Psoas muscle (tissue), 8 donors: ENCODE data around the gene SHROOM1. TPM values are rescaled to one million over a fixed set of nuclear protein-coding genes. Genes with fewer than 3 reads are reported as not detected.
A peak's percentile ranks its signal among the peaks of the same experiment; 100 is the strongest.

Experiments
- ATAC-seq, 4 donors: fragments of 200-7000 bp; cut with Tn5 transposase; one replicate each; pipeline ENCODE4 v1.9.1; 2020; ENCODE audit warnings: moderate library complexity in 3 of 4, mild to moderate bottlenecking in 2 of 4
- DNase-seq, 2 donors: peaks; one replicate each; pipeline ENCODE4 v3.0.0-alpha.2; 2020
- H3K27ac ChIP-seq: fragments of 200-600 bp; one replicate; pipeline ENCODE4 v1.8.0; 2022
- H3K27me3 ChIP-seq, 3 donors: fragments of 200-600 bp in 1 of 3; one replicate each; pipeline versions ENCODE4 v1.6.1 to v1.8.0; 2013 to 2022; ENCODE audit warnings: low read length in 2 of 3, mild to moderate bottlenecking in 2 of 3, moderate library complexity in 1 of 3; ENCODE audit not compliant: insufficient read depth in 3 of 3
- H3K36me3 ChIP-seq, 2 donors: fragments of 200-600 bp in 1 of 2; one replicate each; pipeline versions ENCODE4 v1.6.1 to v1.8.0; 2013 to 2022; ENCODE audit warnings: low read depth in 1 of 2, mild to moderate bottlenecking in 1 of 2, moderate library complexity in 1 of 2; ENCODE audit not compliant: insufficient read depth in 1 of 2
- H3K4me1 ChIP-seq: fragments of 200-600 bp; one replicate; pipeline ENCODE4 v1.8.0; 2022
- H3K4me3 ChIP-seq: fragments of 200-600 bp; one replicate; pipeline ENCODE4 v1.8.0; 2022; ENCODE audit warnings: mild to moderate bottlenecking
- H3K9me3 ChIP-seq: fragments of 200-600 bp; one replicate; pipeline ENCODE4 v1.8.0; 2022
- CTCF ChIP-seq: fragments of 200-600 bp; IDR thresholded peaks from one replicate; pipeline ENCODE4 v1.8.0; 2022; ENCODE audit warnings: antibody characterized with exemption
- WGBS, 3 donors: extraction: QIAGEN DNeasy Blood & Tissue Kit; methylation state at CpG; one replicate each; pipeline versions ENCODE4 v1.1.6 to v1.1.7; 2013; 5-methylcytosine and 5-hydroxymethylcytosine counted together
- intact Hi-C, 2 donors: fragments of 100-400 bp; cut with DNase I; formaldehyde crosslinking; loops; one replicate each; pipeline versions ENCODE4 v1.11.0 to v1.14.2; 2022
- polyA plus RNA-seq, 3 donors: library from polyadenylated mRNA; stranded (reverse); fragments of 200-250 nt; gene quantifications; one replicate each; pipeline ENCODE4 v1.2.3, GENCODE V29; 2013
- total RNA-seq, 4 donors: library from RNA; stranded (reverse); fragmentation: NEBNext Ultra II Directional in 2 of 4; extraction: Animal tissue kit (Norgen Biotek cat#: 25700) in 2 of 4; gene quantifications; one replicate each; pipeline versions ENCODE4 v1.2.1 to v1.2.4, GENCODE V29; 2021 to 2023
- donor health status: healthy with polysubstance abuse.
- donor health status: DM: no; HTN: no; CAD: no; lungs with moderate emphysema.
- donor health status: Bipolar disorder and iron deficiency.
- donor health status: healthy.
- donor health status: DM: yes; HTN: yes; CAD: no.
- donor health status: DM: no; HTN: no; CAD: no.
- donor health status: DM: no; HTN: no; CAD: no.
- donor health status: DM: yes; HTN: yes; CAD: no.

Gene SHROOM1
- total and polyA plus RNA-seq, 7 donors: 0.66 to 2.3 (median 1.5) TPM

DNA sequence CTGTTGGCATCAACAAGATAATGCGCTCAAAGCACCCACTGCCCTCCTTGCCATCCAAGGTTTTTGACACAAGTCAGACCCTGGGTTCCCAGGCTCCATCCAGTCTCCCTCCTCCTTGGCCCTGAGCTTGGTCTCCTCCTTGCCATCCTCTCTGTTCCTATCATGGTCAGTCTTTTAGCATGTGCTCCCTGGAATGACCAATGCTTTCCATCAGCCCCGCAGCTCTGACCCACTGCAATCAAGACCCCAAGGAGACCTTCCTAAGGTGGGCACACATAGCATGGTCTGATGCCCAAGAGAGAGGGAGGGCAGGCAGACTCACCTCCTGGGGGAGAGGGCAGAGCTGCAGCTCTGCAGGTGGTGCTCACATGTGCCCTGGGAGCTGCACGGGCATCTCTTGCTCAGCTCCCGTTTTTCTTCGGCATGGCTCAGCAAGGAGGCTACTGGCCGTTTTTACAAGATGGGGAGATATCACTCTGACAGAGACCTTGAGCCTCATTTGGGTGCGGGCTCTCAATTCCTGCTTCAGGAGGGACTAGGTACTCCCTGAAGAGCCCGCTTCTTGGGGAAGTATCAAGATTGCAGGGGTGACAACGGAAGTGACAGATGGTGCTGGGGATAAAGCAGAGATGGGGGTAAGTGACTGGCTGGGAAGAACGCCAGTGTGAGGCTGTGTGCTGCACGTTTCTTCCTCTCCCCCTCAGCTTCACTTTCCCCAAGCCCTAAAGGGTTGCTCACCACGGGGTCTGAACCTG, 56.7 kb downstream of the SHROOM1 start:
- peaks cover 6% of the 10 kb centered on the region for H3K4me1 ChIP-seq
- ATAC-seq (no peak), DNase-seq (no peak)
- intact Hi-C loops: no loop called here
- H3K9me3 ChIP-seq: no peaks in the 10 kb centered on the region
- TF ChIP-seq CTCF: no peak
- no peaks in the 10 kb centered on the region for H3K36me3 ChIP-seq
- 62 to 67% (median 65%) methylated on average over 12 of the region's 12 CpGs for WGBS, 3 donors
- no peak overlapping the region for H3K4me3 ChIP-seq
- no peak overlapping the region for H3K27ac ChIP-seq
- no peaks in the 10 kb centered on the region for H3K27me3 ChIP-seq

DNA sequence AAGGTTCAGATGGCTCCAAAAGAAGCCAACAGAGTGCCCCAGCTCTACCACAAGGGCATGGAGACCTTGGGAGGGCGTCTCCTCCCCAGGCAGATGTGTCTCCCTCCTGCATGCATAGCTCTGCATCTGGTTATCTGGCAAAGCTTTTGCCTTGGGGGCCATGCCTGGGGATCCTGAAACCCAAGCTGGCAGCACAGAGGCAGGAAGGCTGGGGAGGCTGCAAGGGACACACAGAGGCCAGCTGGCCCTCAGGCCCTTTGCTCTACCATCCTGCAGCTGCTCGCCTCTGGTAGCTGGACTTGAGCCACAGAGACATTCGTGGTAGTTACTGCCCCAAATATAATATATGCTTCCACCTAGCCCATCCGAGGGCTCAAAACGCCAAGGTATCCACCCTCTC, 57.3 kb downstream of the SHROOM1 start:
- no peaks in the 10 kb centered on the region for H3K9me3 ChIP-seq
- no peaks in the 10 kb centered on the region for H3K36me3 ChIP-seq
- intact Hi-C loops: no loop called here
- H3K27ac ChIP-seq: no peak overlapping the region
- ATAC-seq (no peak), DNase-seq (no peak)
- H3K27me3 ChIP-seq: no peaks in the 10 kb centered on the region
- whole genome bisulfite sequencing, 3 donors: 48 to 72% (median 55%) methylated on average over 5 of the region's 5 CpGs
- no peak overlapping the region for H3K4me3 ChIP-seq
- TF ChIP-seq CTCF: no peak
- peaks cover 9% of the 10 kb centered on the region for H3K4me1 ChIP-seq

GRCh38 chr5:132772291-132773070, 58.0 kb downstream of the SHROOM1 start:
- no peak for ATAC-seq
- no peak overlapping the region for H3K4me3 ChIP-seq
- intact Hi-C loops: no loop called here
- no peaks in the 10 kb centered on the region for H3K9me3 ChIP-seq
- 44 to 69% (median 64%) methylated on average over 8 of the region's 8 CpGs for WGBS, 3 donors
- no peaks in the 10 kb centered on the region for H3K36me3 ChIP-seq
- peaks cover 10% of the 10 kb centered on the region for H3K4me1 ChIP-seq
- DNase-seq: no peak
- TF ChIP-seq CTCF: no peak
- H3K27ac ChIP-seq: peak overlapping the region; percentile 9
- H3K27me3 ChIP-seq: no peaks in the 10 kb centered on the region

Other genes starting within 250 kb of the SHROOM1 start
- not detected for gene IL13, start 172.5 kb downstream of the SHROOM1 start, total RNA-seq
- gene IL13, start 172.5 kb downstream of the SHROOM1 start, polyA plus RNA-seq: not detected
- not detected for gene IL4, start 156.7 kb downstream of the SHROOM1 start, total RNA-seq
- not detected for gene IL4, start 156.7 kb downstream of the SHROOM1 start, polyA plus RNA-seq
- 1 to 10 TPM; 3.6 to 5.8 (median 4.8) TPM for gene KIF3A, start 93.1 kb downstream of the SHROOM1 start, total RNA-seq
- gene KIF3A, start 93.1 kb downstream of the SHROOM1 start, polyA plus RNA-seq: 1 to 10 TPM; 2.5 to 8.0 (median 2.9) TPM
- gene CCNI2, start 83.2 kb downstream of the SHROOM1 start, total RNA-seq: not detected
- gene CCNI2, start 83.2 kb downstream of the SHROOM1 start, polyA plus RNA-seq: not detected
- gene SEPTIN8, start 53.4 kb downstream of the SHROOM1 start, total RNA-seq: 10 to 100 TPM in 1 of 4 donors, 1 to 10 TPM in 3; 9.2 to 13.1 (median 9.6) TPM
- gene SEPTIN8, start 53.4 kb downstream of the SHROOM1 start, polyA plus RNA-seq: 1 to 10 TPM; 3.8 to 5.7 (median 4.4) TPM
- not detected for gene SOWAHA, start 17.3 kb downstream of the SHROOM1 start, total RNA-seq
- under 1 TPM in 2 of 3 donors, not detected in 1; 0.01 to 0.06 TPM for gene SOWAHA, start 17.3 kb downstream of the SHROOM1 start, polyA plus RNA-seq
- gene GDF9, start 35.8 kb upstream of the SHROOM1 start, total RNA-seq: 1 to 10 TPM in 1 of 4 donors, under 1 TPM in 3; 0.57 to 1.2 (median 0.78) TPM
- 1 to 10 TPM in 1 of 3 donors, under 1 TPM in 2; 0.07 to 1.2 (median 0.17) TPM for gene GDF9, start 35.8 kb upstream of the SHROOM1 start, polyA plus RNA-seq
- 100 to 1,000 TPM; 696 to 985 (median 915) TPM for gene UQCRQ, start 36.0 kb upstream of the SHROOM1 start, total RNA-seq
- 100 to 1,000 TPM; 649 to 919 (median 760) TPM for gene UQCRQ, start 36.0 kb upstream of the SHROOM1 start, polyA plus RNA-seq
- gene LEAP2, start 43.0 kb upstream of the SHROOM1 start, total RNA-seq: 1 to 10 TPM in 1 of 4 donors, under 1 TPM in 3; 0.51 to 1.1 (median 0.76) TPM
- gene LEAP2, start 43.0 kb upstream of the SHROOM1 start, polyA plus RNA-seq: 1 to 10 TPM in 2 of 3 donors, under 1 TPM in 1; 0.70 to 2.7 (median 2.4) TPM
- gene AFF4, start 133.0 kb upstream of the SHROOM1 start, total RNA-seq: 10 to 100 TPM; 49.6 to 68.2 (median 58.9) TPM
- 10 to 100 TPM in 2 of 3 donors, 1 to 10 TPM in 1; 9.7 to 23.3 (median 10.0) TPM for gene AFF4, start 133.0 kb upstream of the SHROOM1 start, polyA plus RNA-seq
- 10 to 100 TPM; 19.6 to 26.7 (median 20.8) TPM for gene ZCCHC10, start 195.9 kb upstream of the SHROOM1 start, total RNA-seq
- gene ZCCHC10, start 195.9 kb upstream of the SHROOM1 start, polyA plus RNA-seq: 10 to 100 TPM; 13.6 to 32.5 (median 17.0) TPM
- 100 to 1,000 TPM; 108 to 154 (median 130) TPM for gene HSPA4, start 221.4 kb upstream of the SHROOM1 start, total RNA-seq
- gene HSPA4, start 221.4 kb upstream of the SHROOM1 start, polyA plus RNA-seq: 10 to 100 TPM; 41.2 to 86.8 (median 50.6) TPM